K562 (cell line): ENCODE measurements around the gene BMF. TPM values are rescaled to one million over a fixed set of nuclear protein-coding genes. Genes with fewer than 3 reads are reported as not detected.

Source experiments
- AFF4 ChIP-seq: sonication (generic); formaldehyde crosslinking; IDR thresholded peaks from 2 replicates; pipeline ENCODE4 v1.8.0; 2023; ENCODE audit warnings: mild to moderate bottlenecking, missing genetic modification reagents
- ARID1B ChIP-seq: fragments of 450-650 bp; IDR thresholded peaks from 2 replicates; pipeline ENCODE4 v1.6.1; 2016; ENCODE audit warnings: antibody characterized with exemption, mild to moderate bottlenecking, inconsistent platforms
- CBX1 ChIP-seq: sonication (generic); IDR thresholded peaks from 2 replicates; pipeline ENCODE4 v1.6.1; 2016; ENCODE audit warnings: antibody characterized with exemption, low read depth, mild to moderate bottlenecking
- CEBPG ChIP-seq, 3 experiments: fragments of 200-800 bp in 1 of 3; sonication (Bioruptor generic) in 1 of 3; sonication (generic) in 1 of 3; formaldehyde crosslinking in 1 of 3; IDR thresholded peaks in 2 of 3; conservative IDR thresholded peaks in 1 of 3; 2 replicates each; pipeline versions ENCODE4 v1.6.1 to v1.8.0; 2016 to 2022; ENCODE audit warnings: missing compliant biosample characterization in 2 of 3, missing genetic modification characterization in 2 of 3, mild to moderate bottlenecking in 1 of 3, missing genetic modification reagents in 1 of 3
- HDGF ChIP-seq: fragments of 450-650 bp; IDR thresholded peaks from 2 replicates; pipeline ENCODE4 v1.6.1; 2016
- HINFP ChIP-seq: fragments of 450-650 bp; conservative IDR thresholded peaks from 2 replicates; pipeline ENCODE4 v1.6.1; 2016; ENCODE audit warnings: missing genetic modification characterization, low read depth, mild to moderate bottlenecking, control low read depth, missing compliant biosample characterization
- HMG20B ChIP-seq: fragments of 250-450 bp; sonication (Bioruptor Pico); IDR thresholded peaks from 2 replicates; pipeline ENCODE4 v1.5.0; 2021; ENCODE audit warnings: mild to moderate bottlenecking
- L3MBTL2 ChIP-seq: fragments of 450-650 bp; IDR thresholded peaks from 2 replicates; pipeline ENCODE4 v1.6.1; 2016; ENCODE audit warnings: mild to moderate bottlenecking, moderate library complexity
- MTA2 ChIP-seq: fragments of 450-650 bp; IDR thresholded peaks from 2 replicates; pipeline ENCODE4 v1.6.1; 2016; ENCODE audit warnings: low read depth
- NBN ChIP-seq: fragments of 450-650 bp; IDR thresholded peaks from 2 replicates; pipeline ENCODE4 v1.6.1; 2016; ENCODE audit warnings: low read depth, mild to moderate bottlenecking
- NKRF ChIP-seq: fragments of 450-650 bp; IDR thresholded peaks from 2 replicates; pipeline ENCODE4 v1.6.1; 2016; ENCODE audit warnings: borderline replicate concordance
- NR2C1 ChIP-seq, 2 experiments: fragments of 450-650 bp; IDR thresholded peaks; 2 replicates each; pipeline ENCODE4 v1.6.1; 2017; ENCODE audit warnings: mild to moderate bottlenecking in 2 of 2, antibody characterized with exemption in 1 of 2, inconsistent platforms in 1 of 2, missing compliant biosample characterization in 1 of 2, missing genetic modification characterization in 1 of 2
- POLR2A ChIP-seq: fragments of 450-650 bp; conservative IDR thresholded peaks from 2 replicates; pipeline ENCODE4 v1.6.1; 2016
- PTRF ChIP-seq: fragments of 450-650 bp; IDR thresholded peaks from 2 replicates; pipeline ENCODE4 v1.6.1; 2016; ENCODE audit warnings: mild to moderate bottlenecking, missing genetic modification characterization, missing compliant biosample characterization
- SETDB1 ChIP-seq: IDR thresholded peaks from one replicate; pipeline ENCODE4 v1.6.1; 2012; ENCODE audit warnings: low read length, control low read depth, inconsistent platforms
- SMARCA5 ChIP-seq: fragments of 450-650 bp; IDR thresholded peaks from 2 replicates; pipeline ENCODE4 v1.6.1; 2016
- SREBF1 ChIP-seq: fragments of 150-350 bp; IDR thresholded peaks from 2 replicates; pipeline ENCODE4 v1.6.1; 2014; ENCODE audit warnings: antibody characterized with exemption, low read depth, low read length, borderline replicate concordance
- SRSF3 ChIP-seq: fragments of 200-400 bp; formaldehyde crosslinking; IDR thresholded peaks from 2 replicates; pipeline ENCODE4 v1.6.1; 2016; ENCODE audit warnings: mild to moderate bottlenecking, low read length, moderate library complexity; ENCODE audit not compliant: insufficient read depth
- THRAP3 ChIP-seq: fragments of 450-650 bp; IDR thresholded peaks from 2 replicates; pipeline ENCODE4 v1.6.1; 2016; ENCODE audit warnings: mild to moderate bottlenecking, inconsistent platforms, borderline replicate concordance
- YBX1 ChIP-seq: fragments of 450-650 bp; IDR thresholded peaks from 2 replicates; pipeline ENCODE4 v1.7.1; 2016; ENCODE audit warnings: mild to moderate bottlenecking
- ZNF146 ChIP-seq: IDR thresholded peaks from one replicate; pipeline ENCODE4 v1.6.1; 2018; ENCODE audit warnings: missing compliant biosample characterization; ENCODE audit not compliant: unreplicated experiment
- ZNF431 ChIP-seq: sonication (generic); formaldehyde crosslinking; IDR thresholded peaks from 2 replicates; pipeline ENCODE4 v1.8.0; 2022; ENCODE audit warnings: mild to moderate bottlenecking, missing genetic modification reagents
- ZNF696 ChIP-seq: fragments of 250-450 bp; sonication (Bioruptor Pico); conservative IDR thresholded peaks from 2 replicates; pipeline ENCODE4 v1.4.0; 2020; ENCODE audit warnings: mild to moderate bottlenecking, moderate library complexity
- polyA plus RNA-seq, 8 experiments: library from polyadenylated mRNA; depleted of rRNA in 4 of 8; stranded (reverse) in 5 of 8; unstranded in 3 of 8; fragments of >200 nt; fragmentation: Nextera tagmentation in 2 of 8; fragmentation: Illumina TruSeq in 1 of 8; extraction: Ambion mirVana in 2 of 8; extraction: Trizol in 1 of 8; gene quantifications; 2 replicates each; pipeline versions ENCODE4 v1.2.1 to v1.2.3, GENCODE V29; 2011 to 2014; ENCODE audit warnings: inconsistent platforms in 1 of 8, missing spikeins in 1 of 8
- total RNA-seq, 7 experiments: library from RNA; depleted of rRNA in 6 of 7; stranded (reverse); fragments of >200 nt in 6 of 7; fragmentation: Illumina TruSeq in 2 of 7; extraction: Trizol in 2 of 7; gene quantifications; 2 replicates each; pipeline versions ENCODE4 v1.2.1 to v1.2.3, GENCODE V29; 2011 to 2021; ENCODE audit warnings: low replicate concordance in 1 of 7

The BMF gene
- total and polyA plus RNA-seq, 9 of the 15 experiments (the other 6 are each of a cell fraction or from before 2014, with no cell fraction given): 0.25 to 0.91 (median 0.59) TPM; not detected in 2

GRCh38 chr15:40108855-40109735, at the start of gene BMF (continued):
- no peak for TF ChIP-seq AFF4 (CRISPR knock-in tag)
- no peak for TF ChIP-seq SMARCA5
- no peak for TF ChIP-seq HMG20B (CRISPR knock-in tag)
- TF ChIP-seq THRAP3: no peak
- no peak for TF ChIP-seq SETDB1
- no peak; the same call in 1 of the 2 replicates for TF ChIP-seq NKRF
- no peak for TF ChIP-seq SRSF3
- peak; percentile 69 for TF ChIP-seq L3MBTL2
- peak; percentile 43 for TF ChIP-seq ARID1B
- TF ChIP-seq POLR2A: no peak
- no peak for TF ChIP-seq MTA2
- TF ChIP-seq SREBF1: no peak
- TF ChIP-seq CEBPG (CRISPR knock-in tag; IDR thresholded peaks at IDR 0.05): no peak
- no peak for TF ChIP-seq CEBPG (tag; conservative IDR thresholded peaks at IDR 0.05 in 1 of 2, IDR thresholded peaks at IDR 0.05 in 1 of 2)
- peak; percentile 98 for TF ChIP-seq NBN
- no peak for TF ChIP-seq ZNF146 (CRISPR knock-in tag)
- no peak for TF ChIP-seq NR2C1 (IDR thresholded peaks at IDR 0.05)
- TF ChIP-seq NR2C1 (tag; IDR thresholded peaks at IDR 0.05): no peak
- TF ChIP-seq ZNF696: no peak
- TF ChIP-seq HDGF: no peak
- no peak for TF ChIP-seq ZNF431 (CRISPR knock-in tag)
- no peak for TF ChIP-seq PTRF (tag)
- TF ChIP-seq YBX1: no peak
- TF ChIP-seq HINFP: no peak
- no peak for TF ChIP-seq CBX1
